CD4-positive, alpha-beta T cell treated with Interleukin-15 for 1 hour (primary cell): ENCODE measurements around the gene ACAD11.
"Not testable (repeated sequence)": the region's sequence is repeated elsewhere in the genome, so short reads cannot be mapped to it uniquely, and the experiment has no call there.

ENCODE experiments used
- DNase-seq: peaks from one replicate; pipeline ENCODE4 v3.0.0-alpha.2; 2020

ACAD11 gene

DNA sequence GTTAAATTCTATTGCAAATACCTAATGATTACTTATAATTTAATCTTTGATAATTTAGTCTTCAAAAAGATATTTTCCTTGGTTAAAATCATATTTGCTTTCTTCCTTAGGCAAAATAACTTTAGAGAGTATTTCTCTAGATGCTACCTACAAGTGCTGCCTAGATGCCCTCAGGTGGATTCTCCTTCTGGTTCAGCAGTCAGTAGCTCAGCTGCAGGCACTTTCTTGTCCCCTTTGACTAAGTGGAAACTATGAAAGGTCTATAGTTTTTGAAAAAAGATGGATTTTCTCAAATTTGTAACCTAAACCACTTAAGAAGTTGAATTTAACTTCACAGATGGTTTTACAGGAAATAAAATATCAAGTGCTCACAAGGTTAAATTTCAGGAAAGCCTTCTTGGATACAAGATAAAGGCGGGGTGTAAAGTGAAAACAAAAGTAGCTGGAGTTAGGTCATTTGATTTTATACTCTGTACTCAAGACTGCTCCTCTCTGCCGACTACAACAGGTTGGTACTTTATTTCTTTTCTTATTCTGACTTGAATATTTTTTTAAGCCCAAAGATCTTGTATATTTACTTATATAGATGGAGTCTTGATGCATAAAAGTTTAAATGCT lies 62.7 kb downstream of the ACAD11 start, which contains the start of gene ACKR4:
Gene ACKR4 (plus strand): TSS at position 455 of the 618 bp plus-strand sequence. CDS start 3,128 bp downstream, outside the sequence.
- no peak for DNase-seq

GRCh38 chr3:132596326-132596725 lies 63.3 kb downstream of the ACAD11 start:
- no peak for DNase-seq

DNA sequence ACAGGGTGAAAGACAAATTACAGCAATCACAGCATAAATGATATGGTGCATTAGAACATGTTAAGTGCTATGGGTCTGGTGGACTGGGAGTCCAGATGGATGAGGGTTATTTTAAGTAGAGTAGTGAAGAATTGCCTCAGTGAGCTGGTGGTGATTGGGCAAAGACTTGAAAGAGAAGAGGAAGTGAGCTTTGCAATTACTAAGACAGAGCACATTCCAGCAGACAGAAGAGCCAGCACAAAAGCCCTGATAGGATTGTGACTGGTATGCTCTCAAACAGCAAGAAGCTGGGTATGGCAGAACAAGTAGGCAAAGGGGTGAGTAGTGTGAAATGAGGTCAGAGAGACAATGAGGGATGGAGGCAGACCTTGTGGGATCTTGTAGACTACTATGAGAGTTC lies 64.6 kb downstream of the ACAD11 start:
- DNase-seq = no peak

DNA sequence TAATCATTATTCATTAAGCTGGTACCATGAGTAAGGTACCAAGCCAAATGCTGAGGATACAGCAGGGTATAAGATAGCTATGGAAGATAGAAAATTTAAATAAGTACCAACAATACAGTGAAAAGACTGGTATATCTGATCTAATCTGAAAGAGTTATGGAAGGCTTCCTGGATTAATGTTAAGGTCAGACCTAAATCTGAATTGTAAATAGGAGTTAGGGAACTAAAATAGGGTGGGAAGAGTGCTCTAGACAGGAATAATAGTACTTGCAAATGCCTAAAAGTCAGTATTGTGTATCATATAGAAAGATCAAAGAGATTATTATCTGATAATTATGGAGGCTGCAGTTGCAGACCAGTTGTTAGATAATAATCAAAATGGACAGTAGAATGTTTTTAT lies 65.1 kb downstream of the ACAD11 start:
- no peak for DNase-seq

DNA sequence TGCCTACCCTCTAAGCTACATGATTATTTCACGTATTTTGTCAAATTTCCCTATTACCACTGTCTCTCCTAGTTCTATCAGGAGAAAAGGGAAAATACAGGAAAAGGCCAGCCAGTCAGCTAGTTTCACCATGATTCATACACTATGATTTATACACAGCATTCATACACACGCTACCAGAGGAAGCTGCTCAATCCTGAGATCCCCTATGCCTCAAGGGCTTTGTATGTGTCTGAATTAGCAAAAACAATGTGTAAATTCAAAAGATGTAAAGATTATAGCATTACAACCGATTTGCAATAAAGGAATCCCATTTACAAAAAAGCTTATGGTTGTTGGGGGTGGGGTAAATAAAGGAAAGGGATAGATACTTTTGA lies 65.7 kb downstream of the ACAD11 start:
- no peak for DNase-seq

DNA sequence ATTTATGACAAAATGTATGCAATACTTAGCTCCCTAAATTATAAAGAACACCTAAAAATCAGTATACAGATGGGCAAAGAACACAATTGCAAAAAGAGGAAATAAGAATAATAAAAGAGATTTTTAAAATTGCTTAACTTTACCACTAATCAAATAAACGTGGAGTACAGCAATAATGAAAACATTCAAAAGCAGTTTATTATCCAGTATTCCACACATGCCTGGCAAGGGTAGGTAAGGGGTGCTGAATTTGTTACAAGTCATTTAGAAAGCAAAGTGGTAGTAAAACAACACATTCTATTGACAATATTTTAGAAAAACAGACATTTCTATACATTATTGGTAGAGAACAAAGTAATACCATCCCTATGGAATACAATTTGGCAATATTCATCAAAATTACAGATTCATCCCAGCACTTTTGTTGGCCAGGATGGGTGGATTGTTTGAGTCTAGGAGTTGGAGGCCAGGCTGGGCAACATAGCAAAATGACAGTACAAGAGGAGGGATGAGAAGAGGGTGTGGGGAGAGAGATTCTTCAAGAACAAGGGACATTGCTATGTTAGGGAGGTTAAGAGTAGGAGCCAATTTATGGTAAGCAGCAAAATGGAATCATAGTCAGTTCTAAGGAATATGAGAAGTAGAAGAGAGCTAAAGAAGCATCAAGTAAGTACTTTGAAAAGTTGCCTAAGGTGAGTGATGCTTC lies 66.2 kb downstream of the ACAD11 start:
- DNase-seq = no peak

GRCh38 chr3:132592216-132592615 lies 67.4 kb downstream of the ACAD11 start:
- no peak for DNase-seq

- DNase-seq = no peak
Observed at GRCh38 chr3:132587401-132587800, 72.2 kb downstream of the ACAD11 start.

DNA sequence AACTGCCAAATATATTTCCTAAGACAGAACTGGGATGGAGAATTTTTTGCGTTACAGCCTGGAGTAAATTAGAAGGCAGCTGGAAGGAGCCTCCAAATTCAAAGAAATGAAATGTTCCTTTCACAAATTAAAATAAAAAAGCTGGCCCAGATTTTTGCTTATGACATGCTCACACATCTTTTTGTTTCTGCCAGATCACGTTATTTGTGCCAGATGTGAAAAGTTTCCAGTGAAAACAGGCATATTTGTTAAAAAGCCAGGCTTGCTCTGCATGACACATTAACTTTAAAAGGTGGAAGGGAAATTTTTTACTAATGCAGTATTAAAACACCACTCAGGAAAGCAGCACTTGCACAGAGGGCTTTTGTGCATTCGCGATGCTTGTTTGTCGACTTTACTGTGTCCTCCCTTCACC lies 85.8 kb downstream of the ACAD11 start:
- DNase-seq = no peak

GRCh38 chr3:132570016-132570415 lies 89.6 kb downstream of the ACAD11 start:
- no peak for DNase-seq

- no peak for DNase-seq
Observed at GRCh38 chr3:132569580-132569979, 90.0 kb downstream of the ACAD11 start.

DNA sequence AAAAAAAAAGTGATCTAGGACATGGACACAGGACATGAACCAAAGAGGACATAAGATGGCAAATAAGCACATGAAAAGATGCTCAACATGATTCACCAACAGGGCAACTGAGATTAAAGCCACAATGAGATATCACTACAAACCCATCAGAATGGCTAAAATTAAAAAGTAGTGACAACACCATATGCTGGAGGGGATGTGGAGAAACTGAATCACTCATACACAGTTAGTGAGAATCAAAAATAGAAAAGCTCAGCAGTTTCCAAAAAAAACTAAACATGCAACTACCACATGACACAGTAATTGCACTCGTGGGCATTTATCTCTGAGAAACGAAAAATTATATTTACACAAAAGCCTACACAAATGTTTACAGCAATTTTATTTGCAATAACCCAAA lies 90.5 kb downstream of the ACAD11 start:
- no peak for DNase-seq

DNA sequence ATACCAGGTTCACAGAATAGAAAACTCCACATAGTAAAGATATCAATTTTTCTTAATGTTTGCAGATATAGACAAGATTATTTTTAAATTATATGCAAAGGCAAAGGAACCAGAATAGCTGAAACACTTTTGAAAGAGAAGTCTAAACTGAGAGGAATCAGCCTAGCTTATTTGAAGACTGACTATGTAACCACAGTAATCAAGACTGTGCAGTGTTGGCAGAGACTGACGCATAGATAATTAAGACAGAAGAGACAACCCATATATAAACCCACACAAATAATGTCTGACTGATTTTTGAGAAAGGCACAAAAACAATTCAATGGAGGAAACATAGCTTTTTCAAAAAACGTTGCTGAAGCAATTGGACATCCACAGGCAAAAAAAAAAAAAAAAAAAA lies 91.2 kb downstream of the ACAD11 start:
- DNase-seq = no peak

GRCh38 chr3:132564070-132564465 lies 95.5 kb downstream of the ACAD11 start:
- DNase-seq = no peak

DNA sequence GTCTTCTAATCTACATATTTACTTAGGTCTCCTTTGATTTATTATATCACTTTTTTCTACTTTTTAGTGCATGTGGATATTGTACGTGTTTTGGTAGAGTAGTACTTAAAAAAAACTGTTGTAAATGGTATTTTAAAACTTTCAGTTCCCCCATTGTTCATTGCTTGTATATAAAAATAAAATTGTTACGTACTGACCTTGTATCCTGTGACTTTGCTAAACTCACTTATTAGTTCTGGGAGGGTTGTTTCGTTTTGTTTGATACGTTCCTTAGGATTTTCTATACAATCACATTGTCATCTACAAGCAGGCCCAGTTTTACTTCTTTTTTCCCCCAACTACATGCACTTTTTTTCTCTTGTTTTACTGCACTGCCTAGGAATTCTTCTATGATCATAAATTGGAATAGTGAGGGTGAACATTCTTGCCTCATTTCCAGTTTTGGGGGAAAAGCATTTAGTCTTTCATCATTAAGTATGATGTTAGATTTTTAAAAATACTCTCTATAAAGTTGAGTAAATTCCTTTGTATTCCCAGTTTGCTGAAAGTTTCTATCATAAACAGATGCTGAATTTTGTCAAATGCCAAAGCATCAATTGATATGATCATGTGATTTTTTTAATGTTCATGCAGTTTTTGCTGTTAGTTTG lies 96.1 kb downstream of the ACAD11 start:
- DNase-seq = no peak

DNA sequence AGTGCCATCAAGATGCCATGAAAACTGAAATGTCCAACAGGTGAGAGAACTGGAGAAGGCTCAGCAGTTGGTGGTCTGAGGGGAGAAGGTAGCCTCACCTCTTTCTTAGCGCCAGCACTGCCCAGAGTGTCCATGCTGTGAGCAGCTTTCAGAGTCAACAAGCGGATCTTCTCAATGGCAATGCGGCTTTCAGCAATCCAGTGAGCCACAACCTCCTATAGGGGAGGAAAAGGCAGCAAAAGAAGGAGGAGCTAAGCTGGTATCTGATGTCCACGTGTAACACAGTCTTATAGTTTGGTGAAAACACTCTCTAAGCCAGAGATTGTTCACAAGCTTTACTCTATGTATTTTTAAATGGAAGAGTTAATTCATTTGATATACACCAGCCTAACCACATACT lies 98.6 kb downstream of the ACAD11 start:
- no peak for DNase-seq

GRCh38 chr3:132556508-132557159 lies 103.0 kb downstream of the ACAD11 start:
- DNase-seq = no peak

DNA sequence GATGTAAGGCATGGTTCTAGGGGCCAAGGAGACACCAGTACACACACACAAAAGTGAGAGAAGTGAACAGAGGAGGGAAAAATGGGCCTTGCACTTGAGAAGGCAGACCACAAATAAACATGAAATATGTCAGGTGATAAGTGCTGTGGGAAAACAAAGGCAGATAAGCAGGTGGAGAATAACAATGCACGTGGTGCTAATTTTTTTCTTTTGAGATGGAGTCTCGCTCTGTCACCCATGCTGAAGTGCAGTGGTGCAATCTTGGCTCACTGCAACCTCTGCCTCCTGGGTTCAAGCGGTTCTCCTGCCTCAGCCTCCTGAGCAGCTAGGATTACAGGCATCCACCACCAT lies 103.6 kb downstream of the ACAD11 start:
- not testable (repeated sequence) for DNase-seq

DNA sequence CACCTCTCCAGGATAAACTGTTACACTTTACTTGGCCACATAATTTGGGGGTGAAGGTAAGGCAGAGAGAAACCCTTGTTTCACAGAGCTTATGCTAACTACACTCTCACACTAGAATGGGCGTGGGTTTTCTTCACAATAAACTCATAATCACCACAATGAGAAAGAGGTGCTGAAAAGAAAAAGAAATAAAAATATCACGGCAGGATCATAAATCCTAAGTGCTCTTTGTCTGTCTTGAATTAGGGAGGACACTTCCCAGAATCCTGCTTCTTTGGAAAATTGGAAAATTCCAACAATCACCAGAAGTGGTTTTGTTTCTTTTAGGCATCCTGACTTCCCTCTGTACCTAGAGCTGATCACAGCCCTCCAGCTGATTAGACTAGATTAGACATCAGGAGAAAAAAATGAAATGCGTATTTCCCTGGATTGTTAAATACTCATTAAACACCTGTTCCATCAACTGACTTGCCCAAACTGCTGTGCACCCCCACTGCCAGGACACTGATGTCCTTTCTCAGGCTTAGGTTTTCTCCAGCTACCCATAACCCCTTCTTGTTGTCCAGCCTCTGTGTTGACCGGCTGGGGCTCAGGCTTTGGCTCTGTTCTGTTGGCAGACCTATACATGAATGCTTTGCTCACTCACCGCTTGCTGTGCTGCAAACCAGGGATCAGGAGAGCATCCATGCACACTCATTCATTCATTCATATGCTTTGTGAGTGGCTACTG lies 104.1 kb downstream of the ACAD11 start:
- no peak for DNase-seq

DNA sequence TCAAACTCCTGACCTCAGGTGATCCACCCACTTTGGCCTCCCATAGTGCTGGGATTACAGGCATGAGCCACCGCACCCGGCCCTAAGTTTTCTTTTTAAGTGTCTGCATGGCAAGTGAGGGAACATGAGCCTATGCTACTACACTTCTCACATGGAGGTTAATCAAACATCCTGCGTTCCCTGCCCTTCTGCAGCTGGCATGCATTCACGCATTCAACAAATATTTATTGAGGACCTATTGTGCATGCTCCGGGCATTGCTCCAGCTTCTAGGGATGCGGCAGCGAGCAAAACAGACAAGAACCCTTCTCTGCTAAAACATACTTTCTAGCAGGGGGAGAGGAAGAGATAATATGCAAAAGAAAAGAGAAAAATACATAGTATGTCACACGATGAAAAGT lies 105.2 kb downstream of the ACAD11 start:
- DNase-seq = no peak

- DNase-seq = no peak
Observed at GRCh38 chr3:132553826-132554225, 105.8 kb downstream of the ACAD11 start.

DNA sequence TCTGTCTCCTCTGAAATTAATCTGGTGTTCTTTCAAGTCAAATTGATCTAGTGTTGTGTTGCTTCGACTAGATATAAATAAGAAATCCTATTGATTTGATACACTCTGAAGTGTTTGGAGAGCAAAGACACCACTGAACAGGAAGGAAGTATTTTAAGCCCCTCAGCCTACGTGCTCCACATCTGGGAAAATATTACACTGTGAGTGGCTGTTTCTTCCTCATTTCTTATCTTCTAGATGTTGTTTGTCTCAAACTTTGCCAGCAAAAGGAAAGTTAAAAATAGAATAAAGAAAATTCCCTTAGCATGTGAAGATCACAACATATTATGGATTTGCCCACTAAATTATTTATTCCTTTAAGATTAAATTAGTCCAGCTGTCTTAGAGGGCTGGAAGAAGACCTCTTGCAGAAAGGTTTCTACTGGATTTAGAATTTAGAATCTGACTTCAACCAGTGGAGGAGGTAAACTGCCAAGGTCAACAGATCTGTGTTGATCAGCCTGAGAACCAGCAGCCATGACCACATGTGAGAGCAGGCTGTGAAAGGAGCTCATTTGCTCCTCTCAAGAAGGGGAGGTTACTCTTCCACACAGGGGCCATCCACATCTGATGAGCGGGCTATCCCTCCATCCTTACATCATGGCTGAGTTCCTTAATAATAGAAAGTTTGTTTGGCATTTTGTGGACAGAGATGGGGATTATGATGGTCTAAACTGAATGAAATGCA lies 108.9 kb downstream of the ACAD11 start:
- DNase-seq = no peak
